SU-DHL-6 (cell line): ENCODE results near the gene S100P.
"Not testable (repeated sequence)": the region's sequence is repeated elsewhere in the genome, so short reads cannot be mapped to it uniquely, and the experiment has no call there.

ENCODE experiments used
- CTCF ChIP-seq: fragments of 200-600 bp; sonication (generic); IDR thresholded peaks from one replicate; pipeline ENCODE4 v1.5.1; 2017; ENCODE audit warnings: antibody characterized with exemption, mild to moderate bottlenecking, low read length, moderate library complexity; ENCODE audit not compliant: insufficient read depth, poor library complexity, severe bottlenecking
- EZH2phosphoT487 ChIP-seq: fragments of 200-600 bp; sonication (generic), shearing (Covaris generic); conservative IDR thresholded peaks from 2 replicates; pipeline ENCODE4 v1.6.1; 2018; ENCODE audit warnings: mild to moderate bottlenecking, antibody characterized with exemption, low read length, moderate library complexity, mixed read lengths

GRCh38 chr4:6673191-6673659 is 20.5 kb upstream of the S100P start:
- TF ChIP-seq CTCF, EZH2phosphoT487: not testable (repeated sequence)
